GM12878 (cell line): ENCODE measurements around the gene REEP2. TPM values are rescaled to one million over a fixed set of nuclear protein-coding genes. Genes with fewer than 3 reads are reported as not detected.

Experiments
- ATAC-seq: fragments of 200-7000 bp; cut with Tn5 transposase; 3 replicates; pipeline ENCODE4 v1.9.1; 2020; ENCODE audit warnings: mild to moderate bottlenecking, moderate library complexity
- BruUV-seq: library from RNA; stranded (reverse); fragments of 400-500 nt; replicated peaks from 2 replicates; lab custom pipeline; 2021; lab: Mats Ljungman, UMichigan
- CTCF ChIA-PET: fragments of 300-600 bp; sonication (Branson Sonifier 250); formaldehyde crosslinking; extraction: SDS; loops from one replicate; lab custom pipeline; 2021; ENCODE audit warnings: inconsistent platforms; lab: Yijun Ruan, JAX
- POLR2A ChIA-PET: fragments of 350-600 bp; formaldehyde crosslinking; extraction: SDS; loops from one replicate; lab custom pipeline; 2021; ENCODE audit warnings: inconsistent platforms; lab: Charles Lee
- RAD21 ChIA-PET: fragments of 300-600 bp; sonication (Branson Sonifier 250); formaldehyde crosslinking; loops from one replicate; lab custom pipeline; 2023; ENCODE audit warnings: antibody characterized with exemption; ENCODE audit not compliant: unreplicated experiment; lab: Charles Lee
- SMC1A ChIA-PET: fragments of 300-600 bp; sonication (Branson Sonifier 250); formaldehyde crosslinking; loops from one replicate; lab custom pipeline; 2023; ENCODE audit not compliant: unreplicated experiment, uncharacterized antibody; lab: Charles Lee
- DNase-seq: peaks from one replicate; pipeline ENCODE4 v3.0.0-alpha.2; 2011; ENCODE audit warnings: low read depth, low spot score
- FAIRE-seq: peaks from 3 replicates; lab custom pipeline; 2011; peaks lifted over from hg19 to GRCh38; lab: Jason Lieb, UNC
- H2AFZ ChIP-seq: 2 replicates; pipeline ENCODE4 v1.6.0; 2011; ENCODE audit warnings: low read depth, low read length, control low read depth; ENCODE audit not compliant: control insufficient read depth
- H3K27ac ChIP-seq: 2 replicates; pipeline ENCODE4 v1.5.1; 2011; ENCODE audit warnings: control low read depth; ENCODE audit not compliant: control insufficient read depth, insufficient read depth
- H3K27me3 ChIP-seq, 2 experiments: replicated peaks in 1 of 2; 2 replicates each; pipeline versions ENCODE4 v1.6.0 to v1.6.1; 2011; ENCODE audit warnings: low read length in 1 of 2; ENCODE audit not compliant: control insufficient read depth in 2 of 2, insufficient read depth in 2 of 2
- H3K36me3 ChIP-seq, 2 experiments: 2 replicates each; pipeline ENCODE4 v1.5.1; 2011; ENCODE audit warnings: low read length in 1 of 2; ENCODE audit not compliant: control insufficient read depth in 2 of 2, insufficient read depth in 2 of 2
- H3K4me1 ChIP-seq: 2 replicates; pipeline ENCODE4 v1.6.1; 2011; ENCODE audit warnings: mild to moderate bottlenecking, low read length, moderate library complexity, mixed read lengths; ENCODE audit not compliant: control insufficient read depth, insufficient read depth
- H3K4me2 ChIP-seq: 2 replicates; pipeline ENCODE4 v1.6.0; 2011; ENCODE audit warnings: control low read depth; ENCODE audit not compliant: control insufficient read depth, insufficient read depth
- H3K4me3 ChIP-seq: fragments of 200-600 bp; sonication (generic); 2 replicates; pipeline ENCODE4 v1.5.1; 2016
- H3K79me2 ChIP-seq: 2 replicates; pipeline ENCODE4 v1.6.0; 2011; ENCODE audit warnings: low read length; ENCODE audit not compliant: control insufficient read depth, insufficient read depth
- H3K9ac ChIP-seq: 2 replicates; pipeline ENCODE4 v1.8.0; 2011; ENCODE audit warnings: low read length, control low read depth, mixed read lengths; ENCODE audit not compliant: control insufficient read depth, insufficient read depth
- H3K9me3 ChIP-seq: replicated peaks from 3 replicates; pipeline ENCODE4 v1.5.1; 2011; ENCODE audit warnings: mild to moderate bottlenecking, low read length; ENCODE audit not compliant: control insufficient read depth, insufficient read depth
- H4K20me1 ChIP-seq: 2 replicates; pipeline ENCODE4 v1.6.0; 2011; ENCODE audit not compliant: control insufficient read depth, insufficient read depth
- BCL11A ChIP-seq: IDR thresholded peaks from 2 replicates; pipeline ENCODE4 v1.6.1; 2011; ENCODE audit warnings: low read depth, low read length
- DPF2 ChIP-seq: fragments of 450-650 bp; IDR thresholded peaks from 2 replicates; pipeline ENCODE4 v1.6.1; 2017; ENCODE audit warnings: mild to moderate bottlenecking
- HDGF ChIP-seq: fragments of 450-650 bp; IDR thresholded peaks from 2 replicates; pipeline ENCODE4 v1.6.1; 2016; ENCODE audit warnings: antibody characterized with exemption
- IKZF1 ChIP-seq: fragments of 450-650 bp; conservative IDR thresholded peaks from 2 replicates; pipeline ENCODE4 v1.6.1; 2017; ENCODE audit warnings: antibody characterized with exemption, mild to moderate bottlenecking
- IKZF2 ChIP-seq, 2 experiments: fragments of 450-650 bp; IDR thresholded peaks; 2 replicates each; pipeline ENCODE4 v1.6.1; 2017; ENCODE audit warnings: mild to moderate bottlenecking in 2 of 2, moderate library complexity in 2 of 2
- MXI1 ChIP-seq: fragments of 150-350 bp; IDR thresholded peaks from 2 replicates; pipeline ENCODE4 v1.6.1; 2011; ENCODE audit warnings: low read depth, mild to moderate bottlenecking, inconsistent platforms, low read length, improper control_type of control experiment
- NBN ChIP-seq: fragments of 450-650 bp; IDR thresholded peaks from 2 replicates; pipeline ENCODE4 v1.6.1; 2016
- NFIC ChIP-seq: IDR thresholded peaks from 2 replicates; pipeline ENCODE4 v1.6.1; 2012; ENCODE audit warnings: low read depth, mild to moderate bottlenecking, inconsistent platforms, low read length, moderate library complexity
- NFXL1 ChIP-seq: fragments of 450-650 bp; IDR thresholded peaks from 2 replicates; pipeline ENCODE4 v1.6.1; 2017; ENCODE audit warnings: antibody characterized with exemption, mild to moderate bottlenecking, borderline replicate concordance
- POU2F2 ChIP-seq: IDR thresholded peaks from 3 replicates; pipeline ENCODE4 v1.6.1; 2011; ENCODE audit warnings: low read depth, mild to moderate bottlenecking, low read length, borderline replicate concordance
- RAD21 ChIP-seq: IDR thresholded peaks from 2 replicates; pipeline ENCODE4 v1.6.1; 2011; ENCODE audit warnings: mild to moderate bottlenecking, low read depth, low read length, moderate library complexity; ENCODE audit not compliant: insufficient read depth
- RB1 ChIP-seq: fragments of 450-650 bp; formaldehyde crosslinking; IDR thresholded peaks from 2 replicates; pipeline ENCODE4 v1.6.1; 2017; ENCODE audit warnings: mild to moderate bottlenecking, borderline replicate concordance
- RELA ChIP-seq: fragments of 450-650 bp; IDR thresholded peaks from 2 replicates; pipeline ENCODE4 v1.8.0; 2014; ENCODE audit warnings: borderline replicate concordance; ENCODE audit not compliant: partially characterized antibody
- TCF3 ChIP-seq: IDR thresholded peaks from 2 replicates; pipeline ENCODE4 v1.6.1; 2012; ENCODE audit warnings: low read depth, mild to moderate bottlenecking, low read length, borderline replicate concordance; ENCODE audit not compliant: insufficient read depth
- WRNIP1 ChIP-seq: IDR thresholded peaks from 2 replicates; pipeline ENCODE4 v1.6.1; 2011; ENCODE audit warnings: low read depth, low read length, improper control_type of control experiment, borderline replicate concordance
- ZNF207 ChIP-seq: fragments of 450-650 bp; IDR thresholded peaks from 2 replicates; pipeline ENCODE4 v1.6.1; 2014; ENCODE audit warnings: antibody characterized with exemption, mild to moderate bottlenecking, borderline replicate concordance
- WGBS: methylation state at CpG from one replicate; pipeline ENCODE4 v1.1.6; 2016; ENCODE audit warnings: low lambda C conversion rate; ENCODE audit not compliant: insufficient replicate concordance, insufficient coverage; ENCODE audit errors: missing lambda C conversion rate; 5-methylcytosine and 5-hydroxymethylcytosine counted together
- in situ Hi-C: fragments of 300-500 bp; cut with MboI; formaldehyde crosslinking; loops from 9 replicates; pipeline ENCODE4 v1.14.3; 2018; ENCODE audit warnings: mixed read lengths
- intact Hi-C: fragments of 100-400 bp; cut with micrococcal nuclease; formaldehyde crosslinking; loops from one replicate; pipeline ENCODE4 v1.14.2; 2022; ENCODE audit not compliant: unreplicated experiment
- polyA plus RNA-seq, 11 experiments: library from polyadenylated mRNA; depleted of rRNA in 4 of 11; unstranded in 6 of 11; stranded (reverse) in 5 of 11; fragments of >200 nt; fragmentation: Nextera tagmentation in 4 of 11; fragmentation: Illumina TruSeq in 1 of 11; extraction: Ambion mirVana in 4 of 11; extraction: Trizol in 1 of 11; gene quantifications; 1 replicate in 1 of 11; 2 replicates in 10 of 11; pipeline versions ENCODE4 v1.2.1 to v1.2.3, GENCODE V29; 2011 to 2016; ENCODE audit warnings: inconsistent platforms in 2 of 11, missing spikeins in 2 of 11, low read depth in 1 of 11
- total RNA-seq, 4 experiments: library from RNA; depleted of rRNA in 3 of 4; stranded (reverse); fragments of >200 nt in 3 of 4; fragmentation: Illumina TruSeq in 1 of 4; extraction: Trizol in 1 of 4; gene quantifications; 2 replicates each; pipeline versions ENCODE4 v1.2.1 to v1.2.3, GENCODE V29; 2013 to 2021
- TF ChIP-seq, protein P1 (sequence below): fragments of 450-650 bp; IDR thresholded peaks from 2 replicates; pipeline ENCODE4 v1.6.1; 2018; ENCODE audit warnings: mild to moderate bottlenecking, low read depth, moderate library complexity; ENCODE audit not compliant: partially characterized antibody
- TF ChIP-seq, protein P2 (sequence below), 3 experiments: IDR thresholded peaks in 2 of 3; conservative IDR thresholded peaks in 1 of 3; 2 replicates each; pipeline ENCODE4 v1.5.1; 2011; ENCODE audit warnings: low read depth in 3 of 3, low read length in 3 of 3, mild to moderate bottlenecking in 3 of 3, control low read depth in 2 of 3, moderate library complexity in 2 of 3, inconsistent platforms in 1 of 3, mixed read lengths in 1 of 3; ENCODE audit not compliant: control insufficient read depth in 2 of 3, insufficient read depth in 1 of 3; ENCODE audit errors: extremely low read depth in 1 of 3

REEP2 gene
- total and polyA plus RNA-seq, 10 of the 15 experiments (the other 5 are each of a cell fraction or from before 2014, with no cell fraction given), result 0.10 to 3.1 (median 2.0) TPM

DNA sequence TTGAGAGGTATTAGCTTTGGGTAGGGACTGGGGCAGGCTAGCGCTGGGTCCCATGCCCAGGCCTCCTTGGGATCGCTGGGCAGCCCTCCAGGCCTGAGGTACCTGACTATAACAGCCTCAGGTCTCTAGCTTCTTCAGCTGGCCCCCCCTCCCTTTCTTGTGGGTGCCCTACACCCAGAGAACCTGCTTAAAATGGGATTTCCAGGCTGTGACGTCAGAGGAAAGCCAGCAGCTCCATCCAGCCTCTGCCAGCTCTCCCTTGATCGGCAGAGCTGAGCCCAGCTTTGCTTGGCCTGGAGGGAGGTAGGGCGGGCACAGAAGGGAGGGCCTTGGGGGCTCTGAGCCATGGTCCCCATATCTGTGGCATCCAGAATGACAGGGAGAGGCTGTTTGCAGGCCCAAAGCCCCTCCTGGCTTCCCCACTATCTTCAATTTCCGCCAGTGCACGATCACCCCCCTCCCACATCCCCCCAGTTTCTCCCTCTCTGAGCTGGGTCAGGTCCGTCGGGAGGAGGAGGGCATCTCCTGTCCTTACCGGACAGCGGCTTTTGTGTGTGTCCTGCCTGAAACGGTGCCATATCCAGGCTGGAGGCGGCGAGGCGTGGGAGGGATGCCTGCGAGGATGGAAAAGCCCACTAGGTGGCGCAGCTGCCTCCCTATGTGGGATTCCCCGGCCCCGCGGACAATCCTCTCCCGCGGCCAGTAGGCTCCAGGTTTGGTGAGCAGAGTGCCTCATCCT lies 10.8 kb downstream of the REEP2 start:
- no peaks in the 10 kb centered on the region for H3K27me3 ChIP-seq
- H3K27ac ChIP-seq, result no peak overlapping the region
- FAIRE-seq (peak; percentile 88), ATAC-seq (peak; percentile 97), DNase-seq (no peak)
- H3K9me3 ChIP-seq, result no peaks in the 10 kb centered on the region
- in situ Hi-C loops (no loop called here), intact Hi-C loops (loop anchor here (1.0 kb wide), 2 partner anchors 54 to 269 kb away; no protein-coding TSS in a partner anchor)
- RAD21 ChIA-PET, result interaction anchor here (0.5 to 5.8 kb wide), 6 partner anchors 8 to 269 kb away, joined by 3 to 56 read pairs (median 7); partner anchors contain the start of gene EGR1
- H4K20me1 ChIP-seq, result no peaks in the 10 kb centered on the region
- no peaks in the 10 kb centered on the region for H3K79me2 ChIP-seq
- 9% methylated on average over 22 of the region's 22 CpGs for WGBS
- BruUV-seq, result no TSS peak
- H3K4me2 ChIP-seq, result peak overlapping the region; percentile 66
- CTCF ChIA-PET, result interaction anchor here (0.6 to 7.0 kb wide), 36 partner anchors 8 to 494 kb away, joined by 3 to 123 read pairs (median 5); partner anchors contain the start of genes BRD8, CDC25C, EGR1 and ETF1
- H3K9ac ChIP-seq, result peak overlapping the region; percentile 47; the same call in 1 of the 2 replicates
- POLR2A ChIA-PET, result interaction anchor here (0.6 to 1.9 kb wide), 7 partner anchors 11 to 956 kb away, joined by 4 to 9 read pairs (median 5); partner anchors contain the start of genes EGR1 and REEP2
- no peaks in the 10 kb centered on the region for H3K36me3 ChIP-seq
- H3K4me3 ChIP-seq, result no peak overlapping the region
- H3K4me1 ChIP-seq, result peaks cover 4% of the 10 kb centered on the region; the same call in 1 of the 2 replicates
- SMC1A ChIA-PET, result interaction anchor here (0.6 to 5.4 kb wide), 11 partner anchors 10 to 96 kb away, joined by 3 to 58 read pairs (median 4); partner anchors contain the start of gene REEP2
- H2AFZ ChIP-seq, result peak overlapping the region; percentile 75
- TF ChIP-seq, protein P1, sequence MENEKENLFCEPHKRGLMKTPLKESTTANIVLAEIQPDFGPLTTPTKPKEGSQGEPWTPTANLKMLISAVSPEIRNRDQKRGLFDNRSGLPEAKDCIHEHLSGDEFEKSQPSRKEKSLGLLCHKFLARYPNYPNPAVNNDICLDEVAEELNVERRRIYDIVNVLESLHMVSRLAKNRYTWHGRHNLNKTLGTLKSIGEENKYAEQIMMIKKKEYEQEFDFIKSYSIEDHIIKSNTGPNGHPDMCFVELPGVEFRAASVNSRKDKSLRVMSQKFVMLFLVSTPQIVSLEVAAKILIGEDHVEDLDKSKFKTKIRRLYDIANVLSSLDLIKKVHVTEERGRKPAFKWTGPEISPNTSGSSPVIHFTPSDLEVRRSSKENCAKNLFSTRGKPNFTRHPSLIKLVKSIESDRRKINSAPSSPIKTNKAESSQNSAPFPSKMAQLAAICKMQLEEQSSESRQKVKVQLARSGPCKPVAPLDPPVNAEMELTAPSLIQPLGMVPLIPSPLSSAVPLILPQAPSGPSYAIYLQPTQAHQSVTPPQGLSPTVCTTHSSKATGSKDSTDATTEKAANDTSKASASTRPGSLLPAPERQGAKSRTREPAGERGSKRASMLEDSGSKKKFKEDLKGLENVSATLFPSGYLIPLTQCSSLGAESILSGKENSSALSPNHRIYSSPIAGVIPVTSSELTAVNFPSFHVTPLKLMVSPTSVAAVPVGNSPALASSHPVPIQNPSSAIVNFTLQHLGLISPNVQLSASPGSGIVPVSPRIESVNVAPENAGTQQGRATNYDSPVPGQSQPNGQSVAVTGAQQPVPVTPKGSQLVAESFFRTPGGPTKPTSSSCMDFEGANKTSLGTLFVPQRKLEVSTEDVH, result no peak
- TF ChIP-seq RAD21, result peak; percentile 63
- no peak for TF ChIP-seq NFXL1
- TF ChIP-seq NFIC, result no peak
- TF ChIP-seq DPF2, result no peak
- TF ChIP-seq ZNF207, result 0 out of 2 replicates have a peak, but pooled peaks have one; percentile 32
- TF ChIP-seq RELA, result peak; percentile 67
- TF ChIP-seq, protein P2, sequence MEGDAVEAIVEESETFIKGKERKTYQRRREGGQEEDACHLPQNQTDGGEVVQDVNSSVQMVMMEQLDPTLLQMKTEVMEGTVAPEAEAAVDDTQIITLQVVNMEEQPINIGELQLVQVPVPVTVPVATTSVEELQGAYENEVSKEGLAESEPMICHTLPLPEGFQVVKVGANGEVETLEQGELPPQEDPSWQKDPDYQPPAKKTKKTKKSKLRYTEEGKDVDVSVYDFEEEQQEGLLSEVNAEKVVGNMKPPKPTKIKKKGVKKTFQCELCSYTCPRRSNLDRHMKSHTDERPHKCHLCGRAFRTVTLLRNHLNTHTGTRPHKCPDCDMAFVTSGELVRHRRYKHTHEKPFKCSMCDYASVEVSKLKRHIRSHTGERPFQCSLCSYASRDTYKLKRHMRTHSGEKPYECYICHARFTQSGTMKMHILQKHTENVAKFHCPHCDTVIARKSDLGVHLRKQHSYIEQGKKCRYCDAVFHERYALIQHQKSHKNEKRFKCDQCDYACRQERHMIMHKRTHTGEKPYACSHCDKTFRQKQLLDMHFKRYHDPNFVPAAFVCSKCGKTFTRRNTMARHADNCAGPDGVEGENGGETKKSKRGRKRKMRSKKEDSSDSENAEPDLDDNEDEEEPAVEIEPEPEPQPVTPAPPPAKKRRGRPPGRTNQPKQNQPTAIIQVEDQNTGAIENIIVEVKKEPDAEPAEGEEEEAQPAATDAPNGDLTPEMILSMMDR (IDR thresholded peaks at IDR 0.05 in 2 of 3, conservative IDR thresholded peaks at IDR 0.05 in 1 of 3; ENCODE audit: control insufficient read depth in 2 of 3, extremely low read depth in 1 of 3, insufficient read depth in 1 of 3, low read depth in 3 of 3, low read length in 3 of 3), result peak; percentile 91 to 96 (median 93)
- 0 out of 2 replicates have a peak, but pooled peaks have one; percentile 47 for TF ChIP-seq NBN
- no peak for TF ChIP-seq TCF3
- TF ChIP-seq POU2F2, result no peak
- TF ChIP-seq WRNIP1, result no peak
- peak in 1 of 2 experiments; percentile 31; a peak in 1 of 4 replicates for TF ChIP-seq IKZF2 (IDR thresholded peaks at IDR 0.05)
- TF ChIP-seq MXI1, result no peak
- peak; percentile 76; the same call in 1 of the 2 replicates for TF ChIP-seq HDGF
- TF ChIP-seq IKZF1, result peak; percentile 64
- no peak for TF ChIP-seq BCL11A
- TF ChIP-seq RB1, result peak; percentile 32; the same call in 1 of the 2 replicates
